HepG2 (cell line): ENCODE data around the gene TEX29. TPM values are rescaled to one million over a fixed set of nuclear protein-coding genes. Genes with fewer than 3 reads are reported as not detected.

ENCODE experiments used
- ARNT ChIP-seq: fragments of 450-650 bp; IDR thresholded peaks from 2 replicates; pipeline ENCODE4 v1.6.1; 2017
- CENPBD1 ChIP-seq: sonication (generic); formaldehyde crosslinking; IDR thresholded peaks from 2 replicates; pipeline ENCODE4 v1.8.0; 2022; ENCODE audit warnings: missing genetic modification reagents, low read depth, mild to moderate bottlenecking, borderline replicate concordance
- FOXA1 ChIP-seq, 2 experiments: fragments of 450-650 bp in 1 of 2; sonication (generic) in 1 of 2; formaldehyde crosslinking in 1 of 2; IDR thresholded peaks; 2 replicates each; pipeline versions ENCODE4 v1.4.0 to v1.6.1; 2016 to 2020; ENCODE audit warnings: missing genetic modification reagents in 1 of 2
- PHF5A ChIP-seq: IDR thresholded peaks from one replicate; pipeline ENCODE4 v1.6.1; 2018; ENCODE audit warnings: low read depth, missing genetic modification reagents; ENCODE audit not compliant: unreplicated experiment
- TEAD2 ChIP-seq: sonication (generic); formaldehyde crosslinking; IDR thresholded peaks from 2 replicates; pipeline ENCODE4 v1.9.0; 2021; ENCODE audit warnings: missing genetic modification reagents
- TEAD3 ChIP-seq: optimal IDR thresholded peaks from 2 replicates; pipeline ENCODE3; 2016; ENCODE audit warnings: borderline replicate concordance
- ZFP36L2 ChIP-seq: sonication (generic); formaldehyde crosslinking; IDR thresholded peaks from 2 replicates; pipeline ENCODE4 v1.4.0; 2020; ENCODE audit warnings: missing genetic modification reagents
- ZGPAT ChIP-seq: IDR thresholded peaks from 2 replicates; pipeline ENCODE4 v1.6.1; 2016; ENCODE audit warnings: mild to moderate bottlenecking
- polyA plus RNA-seq, 8 experiments: library from polyadenylated mRNA; depleted of rRNA in 3 of 8; stranded (reverse) in 7 of 8; unstranded in 1 of 8; fragments of >200 nt; fragmentation: Illumina TruSeq in 4 of 8; extraction: Trizol in 4 of 8; gene quantifications; 2 replicates each; pipeline versions ENCODE4 v1.2.1 to v1.2.3, GENCODE V29; 2011 to 2016; ENCODE audit warnings: low read depth in 4 of 8, missing spikeins in 1 of 8, mixed read lengths in 1 of 8; ENCODE audit not compliant: insufficient read depth in 1 of 8
- total RNA-seq, 5 experiments: library from RNA; depleted of rRNA; stranded (reverse); fragments of >200 nt; fragmentation: Illumina TruSeq; extraction: Trizol; gene quantifications; 2 replicates each; pipeline ENCODE4 v1.2.3, GENCODE V29; 2016; ENCODE audit warnings: low read depth in 1 of 5
- TF ChIP-seq, protein P1 (sequence below): sonication (generic); formaldehyde crosslinking; IDR thresholded peaks from 2 replicates; pipeline ENCODE4 v1.5.1; 2020; ENCODE audit warnings: missing genetic modification reagents, mild to moderate bottlenecking, borderline replicate concordance

TEX29 gene
- total and polyA plus RNA-seq, 2 of the 13 experiments (the other 11 are each of a cell fraction or from before 2014, with no cell fraction given): 0.12 to 0.22 TPM

DNA sequence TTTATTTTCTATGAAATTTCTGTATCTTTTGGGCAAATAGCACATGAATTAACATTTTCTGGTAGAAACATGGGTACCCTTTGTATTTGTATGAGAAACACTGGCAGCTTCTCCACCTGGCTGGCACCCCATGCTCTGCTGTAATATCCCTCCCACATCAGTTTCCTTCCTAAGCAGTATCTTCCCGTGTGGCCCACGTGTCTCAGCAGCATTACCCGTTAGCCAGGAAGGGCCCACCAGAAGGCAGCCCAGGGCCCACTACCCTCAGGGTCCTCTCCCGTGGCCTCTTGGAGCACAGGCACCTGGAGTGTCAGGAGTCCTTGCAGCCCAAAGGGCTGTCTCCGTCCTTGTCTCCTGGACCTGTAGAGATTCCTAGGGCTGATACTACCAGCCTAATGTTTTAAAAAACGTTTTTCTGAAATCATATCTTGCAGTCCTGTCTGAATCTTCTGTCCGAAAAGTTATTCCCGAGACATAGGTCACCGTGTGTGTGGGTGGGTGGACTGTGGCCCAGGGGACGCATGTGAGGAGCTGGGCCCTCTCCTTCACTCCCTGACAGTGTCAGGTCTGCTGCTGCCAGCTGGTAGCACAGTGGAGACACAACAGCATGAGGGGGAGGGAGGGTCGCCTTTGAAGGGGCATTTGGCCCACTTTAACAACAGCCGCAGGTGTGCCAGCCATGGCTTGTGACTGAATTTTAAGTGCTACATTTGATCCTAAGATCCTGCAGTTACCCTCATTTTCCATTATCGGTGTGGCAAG is 22.0 kb upstream of the TEX29 start (continued):
- TF ChIP-seq ZGPAT (CRISPR knock-in tag) (no peak), TEAD3 (CRISPR knock-in tag) (no peak), ZFP36L2 (CRISPR knock-in tag) (no peak), CENPBD1 (no peak), ARNT (no peak), PHF5A (CRISPR knock-in tag) (no peak), FOXA1 (IDR thresholded peaks at IDR 0.05) (no peak), FOXA1 (CRISPR knock-in tag; IDR thresholded peaks at IDR 0.05) (no peak), TEAD2 (CRISPR knock-in tag) (no peak)
- TF ChIP-seq, protein P1, sequence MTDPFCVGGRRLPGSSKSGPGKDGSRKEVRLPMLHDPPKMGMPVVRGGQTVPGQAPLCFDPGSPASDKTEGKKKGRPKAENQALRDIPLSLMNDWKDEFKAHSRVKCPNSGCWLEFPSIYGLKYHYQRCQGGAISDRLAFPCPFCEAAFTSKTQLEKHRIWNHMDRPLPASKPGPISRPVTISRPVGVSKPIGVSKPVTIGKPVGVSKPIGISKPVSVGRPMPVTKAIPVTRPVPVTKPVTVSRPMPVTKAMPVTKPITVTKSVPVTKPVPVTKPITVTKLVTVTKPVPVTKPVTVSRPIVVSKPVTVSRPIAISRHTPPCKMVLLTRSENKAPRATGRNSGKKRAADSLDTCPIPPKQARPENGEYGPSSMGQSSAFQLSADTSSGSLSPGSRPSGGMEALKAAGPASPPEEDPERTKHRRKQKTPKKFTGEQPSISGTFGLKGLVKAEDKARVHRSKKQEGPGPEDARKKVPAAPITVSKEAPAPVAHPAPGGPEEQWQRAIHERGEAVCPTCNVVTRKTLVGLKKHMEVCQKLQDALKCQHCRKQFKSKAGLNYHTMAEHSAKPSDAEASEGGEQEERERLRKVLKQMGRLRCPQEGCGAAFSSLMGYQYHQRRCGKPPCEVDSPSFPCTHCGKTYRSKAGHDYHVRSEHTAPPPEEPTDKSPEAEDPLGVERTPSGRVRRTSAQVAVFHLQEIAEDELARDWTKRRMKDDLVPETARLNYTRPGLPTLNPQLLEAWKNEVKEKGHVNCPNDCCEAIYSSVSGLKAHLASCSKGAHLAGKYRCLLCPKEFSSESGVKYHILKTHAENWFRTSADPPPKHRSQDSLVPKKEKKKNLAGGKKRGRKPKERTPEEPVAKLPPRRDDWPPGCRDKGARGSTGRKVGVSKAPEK: no peak
